Inflammatory macrophage treated with lipopolysaccharide for 4 hours (primary cell): ENCODE measurements around the gene EIF4G1.
"Not testable (repeated sequence)": the region's sequence is repeated elsewhere in the genome, so short reads cannot be mapped to it uniquely, and the experiment has no call there.

Source experiments
- DNase-seq: peaks from one replicate; pipeline ENCODE4 v3.0.0-alpha.2; 2020

Gene EIF4G1

DNA sequence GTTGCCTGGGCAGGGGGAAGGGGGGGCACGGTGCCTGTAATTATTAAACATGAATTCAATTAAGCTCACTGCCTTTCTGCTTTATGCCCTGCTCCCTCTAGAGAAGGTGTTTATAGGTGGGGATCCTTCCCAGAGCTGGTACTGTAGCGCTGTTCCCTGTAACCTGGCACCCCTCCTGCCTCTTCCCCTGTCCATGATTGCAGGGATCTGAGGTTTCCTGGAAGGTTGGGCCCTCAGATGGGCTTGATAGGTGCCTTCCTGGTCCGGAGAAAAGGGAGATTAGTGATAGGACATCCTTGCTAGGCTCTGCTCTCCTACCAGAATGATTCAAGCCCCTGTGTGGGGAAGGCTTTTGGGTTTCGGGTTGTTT lies 20.9 kb downstream of the EIF4G1 start:
- no peak for DNase-seq

DNA sequence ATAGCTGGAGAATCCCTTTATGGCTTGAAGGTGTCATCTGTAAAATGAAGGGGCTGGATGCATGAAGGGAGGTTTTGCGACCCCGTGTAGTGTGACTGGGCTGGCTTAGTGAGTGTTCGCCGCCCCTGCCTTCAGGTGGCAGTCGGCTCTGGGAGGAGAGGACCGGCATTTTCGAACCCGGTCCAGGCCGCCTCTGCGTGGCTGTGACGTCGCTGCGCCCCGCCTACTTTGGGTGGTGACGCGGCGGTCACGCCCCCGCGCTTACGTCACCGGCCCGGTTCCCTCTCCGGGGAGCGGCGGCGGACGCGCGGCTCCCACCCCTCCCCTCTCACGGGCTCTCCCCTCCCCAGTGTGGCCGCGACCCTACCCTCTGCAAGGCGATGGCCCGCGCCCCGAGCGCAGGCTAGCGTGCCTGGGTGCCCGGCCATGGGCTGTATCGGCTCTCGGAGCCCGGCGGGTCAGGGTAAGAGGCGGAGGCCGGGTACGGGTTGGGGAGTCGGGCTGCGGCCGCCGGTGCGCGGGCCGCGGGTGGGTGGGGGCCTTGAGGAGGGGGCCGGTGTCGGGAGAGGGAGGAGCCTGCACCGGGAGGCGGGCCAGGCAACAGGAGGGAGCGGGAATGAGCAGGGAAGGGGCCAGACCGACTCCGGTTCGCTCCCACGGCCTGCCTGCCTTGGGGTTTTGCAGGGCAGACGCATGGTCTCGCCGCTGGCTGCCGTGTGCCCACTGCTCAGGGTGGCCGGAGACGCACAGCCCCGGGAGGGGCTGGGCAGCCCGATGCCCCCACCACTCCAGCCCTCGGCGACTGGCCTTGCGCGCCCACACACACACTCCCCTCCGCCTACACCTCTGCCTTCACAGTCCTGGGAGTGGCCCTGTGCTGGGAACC lies 21.5 kb downstream of the EIF4G1 start:
- peak; percentile 78 for DNase-seq

DNA sequence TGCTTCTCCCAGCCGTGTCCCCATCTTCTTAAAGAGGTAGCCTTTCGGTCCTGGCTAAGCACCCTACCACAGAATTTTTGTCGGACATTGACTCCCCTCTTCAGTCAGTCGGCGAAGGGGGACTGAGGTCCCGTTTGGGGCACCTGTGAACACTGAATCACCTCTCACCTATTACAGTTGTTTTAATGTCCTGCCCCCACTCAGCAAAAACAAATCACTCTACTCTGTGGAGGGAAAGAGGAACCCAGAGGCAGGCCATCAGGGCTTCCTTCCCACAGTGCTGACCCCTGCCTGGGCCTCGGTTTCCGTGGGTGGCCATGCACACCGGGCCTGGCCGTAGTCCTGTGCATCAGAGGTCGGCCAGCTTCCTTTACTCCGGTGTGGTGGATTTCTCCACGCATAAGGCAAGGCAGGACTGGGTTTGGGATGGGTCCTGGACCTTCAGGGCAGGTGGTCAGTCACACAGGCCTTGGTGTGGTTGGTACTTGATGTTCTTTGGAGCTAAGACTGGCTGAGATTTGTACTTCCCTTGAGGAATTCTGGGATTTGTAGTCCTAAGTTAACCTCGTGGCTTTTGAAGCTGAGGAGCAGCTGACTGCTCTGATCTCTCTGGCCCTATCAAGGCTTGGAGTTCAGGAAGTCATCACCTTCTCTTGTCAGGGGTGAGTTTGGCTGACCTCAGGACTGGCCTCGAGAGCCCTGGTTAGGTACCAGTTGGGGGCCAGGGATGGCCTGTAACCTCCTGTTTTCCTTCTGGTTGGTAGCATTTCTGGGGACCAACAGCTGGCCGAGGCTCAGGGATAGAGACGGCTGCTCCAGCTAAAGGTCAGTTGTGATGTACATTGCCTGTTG lies 22.4 kb downstream of the EIF4G1 start:
- peak; percentile 63 for DNase-seq

DNA sequence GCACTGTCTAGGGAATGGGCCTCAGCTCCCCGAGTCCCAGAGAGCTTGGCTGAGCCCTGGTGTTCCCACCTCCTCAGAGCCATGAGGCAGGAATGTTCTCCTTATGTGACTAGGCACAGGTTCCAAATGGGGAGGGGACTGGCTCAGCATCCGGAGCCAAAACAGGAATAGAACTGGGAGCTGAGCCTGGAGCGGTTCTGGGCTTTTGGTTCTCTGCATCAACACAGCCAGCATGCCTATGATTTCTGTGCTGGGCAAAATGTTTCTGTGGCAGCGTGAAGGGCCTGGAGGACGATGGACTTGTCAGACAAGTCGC lies 23.0 kb downstream of the EIF4G1 start, which contains the start of gene FAM131A:
Gene FAM131A, plus strand, starts transcription at position 202 of the 316 bp plus-strand sequence. Its CDS starts 31 bp downstream, at position 233.
- no peak for DNase-seq

DNA sequence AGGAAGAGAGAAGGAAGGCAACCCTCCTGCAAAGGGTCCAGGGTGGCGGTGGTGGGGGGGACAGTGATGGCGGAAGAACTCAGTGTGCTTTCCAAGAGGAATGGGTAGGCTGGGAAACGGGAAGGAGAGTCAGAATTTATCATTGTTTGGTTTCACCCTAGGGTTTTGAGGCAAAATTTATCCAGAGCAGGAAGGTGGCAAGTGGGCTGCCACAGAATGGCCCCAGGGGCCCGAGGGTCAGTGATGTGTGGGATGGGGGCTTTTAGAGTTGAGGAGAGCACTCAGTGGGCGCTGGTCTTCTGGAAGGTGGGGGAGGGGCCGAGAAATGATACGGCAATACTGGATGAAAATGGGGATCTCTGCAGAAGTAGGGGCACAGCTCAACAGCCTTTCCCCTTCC lies 23.6 kb downstream of the EIF4G1 start:
- DNase-seq = no peak

DNA sequence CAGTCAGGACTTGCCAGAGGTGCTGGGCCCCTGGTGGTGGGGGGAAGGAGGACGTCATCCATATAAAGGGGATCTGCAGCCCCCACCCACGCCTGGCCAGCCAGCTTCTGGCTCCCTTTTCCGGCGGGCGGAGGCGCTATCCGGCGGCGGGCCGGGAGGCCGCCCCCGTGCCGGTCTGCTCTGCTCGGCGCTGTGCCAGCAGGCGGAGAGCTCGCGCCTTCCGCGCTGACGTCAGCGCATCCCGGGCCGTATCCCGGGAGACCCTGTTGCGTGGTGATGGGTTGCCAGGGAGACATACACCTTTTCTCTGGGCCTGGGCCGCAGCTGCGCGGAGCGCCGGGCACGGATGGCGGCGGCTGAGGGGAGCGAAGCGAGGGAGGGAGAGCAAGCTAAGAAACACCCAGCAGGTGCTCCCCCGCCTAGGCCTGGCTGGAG lies 24.1 kb downstream of the EIF4G1 start:
- DNase-seq = peak; percentile 19

DNA sequence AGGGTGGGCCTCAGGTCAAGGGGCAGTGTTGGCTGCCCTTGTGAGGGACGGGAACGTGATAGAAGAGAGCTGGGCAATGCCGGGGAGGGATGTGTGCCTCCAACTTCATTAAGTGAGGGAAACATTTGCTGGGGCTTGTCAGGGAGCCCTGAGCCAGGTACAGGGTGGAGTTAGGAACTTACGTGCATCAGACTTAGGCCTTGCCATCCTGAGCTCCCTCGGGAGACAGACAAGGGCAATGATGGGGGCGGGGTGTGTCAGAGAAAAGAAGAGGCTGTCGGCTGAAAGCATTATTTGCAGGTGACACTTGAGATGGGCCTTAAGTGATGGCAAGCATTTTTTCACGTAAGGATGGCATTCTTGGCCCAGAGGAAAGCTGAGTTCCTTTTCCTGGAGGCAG lies 24.6 kb downstream of the EIF4G1 start:
- no peak for DNase-seq

DNA sequence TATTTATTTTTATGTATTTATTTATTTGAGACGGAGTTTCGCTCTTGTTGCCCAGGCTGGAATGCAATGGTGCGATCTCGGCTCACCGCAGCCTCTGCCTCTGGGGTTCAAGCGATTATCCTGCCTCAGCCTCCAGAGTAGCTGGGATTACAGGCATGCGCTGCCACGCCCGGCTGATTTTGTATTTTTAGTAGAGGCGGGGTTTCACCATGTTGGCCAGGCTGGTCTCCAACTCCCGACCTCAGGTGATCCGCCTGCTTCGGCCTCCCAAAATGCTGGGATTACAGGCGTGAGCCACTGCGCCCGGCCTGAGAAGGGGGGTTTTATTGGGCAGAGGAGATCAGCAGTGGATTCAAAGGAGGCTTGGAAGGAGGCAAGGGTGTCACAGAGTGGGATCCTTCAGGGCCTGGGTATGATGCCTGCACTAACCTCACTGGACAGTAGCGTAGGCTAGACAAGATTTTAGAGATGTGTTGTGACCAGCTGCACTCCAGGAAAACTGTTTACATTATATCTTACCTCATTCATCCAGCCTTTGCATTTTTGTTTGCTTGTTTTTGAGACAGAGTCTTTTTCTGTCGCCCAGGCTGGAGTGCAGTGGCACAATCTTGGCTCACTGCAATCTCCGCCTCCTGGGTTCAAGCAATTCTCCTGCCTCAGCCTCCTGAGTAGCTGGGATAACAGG lies 25.2 kb downstream of the EIF4G1 start:
- not testable (repeated sequence) for DNase-seq

DNA sequence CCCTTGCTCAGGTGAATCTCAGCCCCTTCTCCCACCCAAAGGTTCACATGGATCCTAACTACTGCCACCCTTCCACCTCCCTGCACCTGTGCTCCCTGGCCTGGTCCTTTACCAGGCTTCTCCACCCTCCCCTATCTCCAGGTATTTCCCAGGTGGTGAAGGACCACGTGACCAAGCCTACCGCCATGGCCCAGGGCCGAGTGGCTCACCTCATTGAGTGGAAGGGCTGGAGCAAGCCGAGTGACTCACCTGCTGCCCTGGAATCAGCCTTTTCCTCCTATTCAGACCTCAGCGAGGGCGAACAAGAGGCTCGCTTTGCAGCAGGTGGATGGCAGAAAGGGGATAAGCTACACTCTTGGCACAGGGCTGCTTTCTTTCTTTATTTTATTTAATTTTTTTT lies 27.5 kb downstream of the EIF4G1 start:
- DNase-seq = no peak

DNA sequence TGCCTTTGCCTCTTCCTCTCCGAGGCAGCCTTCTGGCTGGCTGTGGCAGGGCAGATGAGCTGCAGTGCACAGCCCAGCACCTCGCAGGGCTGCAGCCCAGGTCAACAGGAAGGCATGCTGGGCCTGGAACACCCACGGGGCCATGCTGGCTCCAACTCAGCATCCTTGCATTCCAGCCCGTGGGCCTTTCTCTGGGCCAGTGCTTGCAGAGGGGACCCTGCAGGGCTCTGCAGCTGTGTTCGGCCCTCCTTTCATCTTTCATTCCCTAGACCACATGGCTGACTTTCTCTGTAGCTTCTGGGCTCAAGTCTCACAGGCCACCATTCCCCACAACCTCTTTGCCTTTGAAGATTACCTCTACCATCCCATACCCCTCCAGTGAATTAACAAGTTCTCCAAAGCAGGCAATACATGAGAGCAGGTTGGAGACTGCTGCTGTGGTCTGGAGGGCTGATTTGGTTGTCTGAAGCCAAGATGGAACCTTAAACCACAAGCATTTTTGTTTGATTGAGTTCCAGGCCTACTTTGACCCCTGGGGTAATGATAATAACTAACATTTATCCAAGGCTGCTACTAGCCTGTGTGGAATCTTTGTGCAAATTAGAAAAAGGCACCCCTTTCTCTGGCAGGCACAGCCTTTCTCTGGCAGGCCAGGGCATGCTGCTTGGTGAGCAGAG lies 28.9 kb downstream of the EIF4G1 start:
- DNase-seq = no peak

DNA sequence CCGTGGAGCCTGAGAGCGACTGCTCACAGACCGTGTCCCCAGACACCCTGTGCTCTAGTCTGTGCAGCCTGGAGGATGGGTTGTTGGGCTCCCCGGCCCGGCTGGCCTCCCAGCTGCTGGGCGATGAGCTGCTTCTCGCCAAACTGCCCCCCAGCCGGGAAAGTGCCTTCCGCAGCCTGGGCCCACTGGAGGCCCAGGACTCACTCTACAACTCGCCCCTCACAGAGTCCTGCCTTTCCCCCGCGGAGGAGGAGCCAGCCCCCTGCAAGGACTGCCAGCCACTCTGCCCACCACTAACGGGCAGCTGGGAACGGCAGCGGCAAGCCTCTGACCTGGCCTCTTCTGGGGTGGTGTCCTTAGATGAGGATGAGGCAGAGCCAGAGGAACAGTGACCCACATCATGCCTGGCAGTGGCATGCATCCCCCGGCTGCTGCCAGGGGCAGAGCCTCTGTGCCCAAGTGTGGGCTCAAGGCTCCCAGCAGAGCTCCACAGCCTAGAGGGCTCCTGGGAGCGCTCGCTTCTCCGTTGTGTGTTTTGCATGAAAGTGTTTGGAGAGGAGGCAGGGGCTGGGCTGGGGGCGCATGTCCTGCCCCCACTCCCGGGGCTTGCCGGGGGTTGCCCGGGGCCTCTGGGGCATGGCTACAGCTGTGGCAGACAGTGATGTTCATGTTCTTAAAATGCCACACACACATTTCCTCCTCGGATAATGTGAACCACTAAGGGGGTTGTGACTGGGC lies 30.3 kb downstream of the EIF4G1 start:
- no peak for DNase-seq

DNA sequence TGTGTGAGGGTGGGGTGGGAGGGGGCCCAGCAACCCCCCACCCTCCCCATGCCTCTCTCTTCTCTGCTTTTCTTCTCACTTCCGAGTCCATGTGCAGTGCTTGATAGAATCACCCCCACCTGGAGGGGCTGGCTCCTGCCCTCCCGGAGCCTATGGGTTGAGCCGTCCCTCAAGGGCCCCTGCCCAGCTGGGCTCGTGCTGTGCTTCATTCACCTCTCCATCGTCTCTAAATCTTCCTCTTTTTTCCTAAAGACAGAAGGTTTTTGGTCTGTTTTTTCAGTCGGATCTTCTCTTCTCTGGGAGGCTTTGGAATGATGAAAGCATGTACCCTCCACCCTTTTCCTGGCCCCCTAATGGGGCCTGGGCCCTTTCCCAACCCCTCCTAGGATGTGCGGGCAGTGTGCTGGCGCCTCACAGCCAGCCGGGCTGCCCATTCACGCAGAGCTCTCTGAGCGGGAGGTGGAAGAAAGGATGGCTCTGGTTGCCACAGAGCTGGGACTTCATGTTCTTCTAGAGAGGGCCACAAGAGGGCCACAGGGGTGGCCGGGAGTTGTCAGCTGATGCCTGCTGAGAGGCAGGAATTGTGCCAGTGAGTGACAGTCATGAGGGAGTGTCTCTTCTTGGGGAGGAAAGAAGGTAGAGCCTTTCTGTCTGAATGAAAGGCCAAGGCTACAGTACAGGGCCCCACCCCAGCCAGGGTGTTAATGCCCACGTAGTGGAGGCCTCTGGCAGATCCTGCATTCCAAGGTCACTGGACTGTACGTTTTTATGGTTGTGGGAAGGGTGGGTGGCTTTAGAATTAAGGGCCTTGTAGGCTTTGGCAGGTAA lies 31.1 kb downstream of the EIF4G1 start:
- peak; percentile 82 for DNase-seq

DNA sequence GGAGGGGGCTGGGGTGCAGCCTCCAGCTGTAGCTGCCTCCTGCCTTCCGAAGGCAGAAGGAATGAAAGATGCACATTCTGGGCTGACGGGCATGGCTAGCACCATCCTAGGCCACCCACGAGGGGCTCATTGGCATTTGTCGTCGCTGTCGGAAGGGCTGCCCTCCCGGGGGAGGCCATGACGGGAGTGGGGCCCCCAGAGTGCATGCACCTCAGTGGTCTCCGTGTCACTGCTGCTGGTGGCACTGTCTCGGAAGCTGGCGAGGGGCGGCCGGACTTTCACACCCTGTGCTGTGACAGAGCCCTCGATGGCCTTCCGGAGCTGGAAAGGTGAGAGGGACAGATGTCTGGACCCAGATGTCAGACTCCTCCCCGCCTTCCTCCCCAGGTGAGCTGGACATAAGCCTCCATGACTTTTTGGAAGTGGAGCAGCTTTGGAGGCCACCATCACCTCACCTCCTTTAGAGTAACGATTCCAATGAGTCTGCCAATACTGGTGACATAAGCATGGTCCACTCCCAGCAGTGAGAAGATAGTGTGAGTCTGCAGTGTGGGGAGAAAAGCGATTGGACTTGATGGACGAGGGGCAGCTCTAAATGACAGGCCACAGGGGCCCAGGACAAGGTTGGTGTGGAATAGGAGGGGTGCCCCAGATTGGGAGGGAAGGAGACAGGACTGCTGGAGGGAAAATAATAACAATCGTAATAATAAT lies 32.2 kb downstream of the EIF4G1 start:
- no peak for DNase-seq

DNA sequence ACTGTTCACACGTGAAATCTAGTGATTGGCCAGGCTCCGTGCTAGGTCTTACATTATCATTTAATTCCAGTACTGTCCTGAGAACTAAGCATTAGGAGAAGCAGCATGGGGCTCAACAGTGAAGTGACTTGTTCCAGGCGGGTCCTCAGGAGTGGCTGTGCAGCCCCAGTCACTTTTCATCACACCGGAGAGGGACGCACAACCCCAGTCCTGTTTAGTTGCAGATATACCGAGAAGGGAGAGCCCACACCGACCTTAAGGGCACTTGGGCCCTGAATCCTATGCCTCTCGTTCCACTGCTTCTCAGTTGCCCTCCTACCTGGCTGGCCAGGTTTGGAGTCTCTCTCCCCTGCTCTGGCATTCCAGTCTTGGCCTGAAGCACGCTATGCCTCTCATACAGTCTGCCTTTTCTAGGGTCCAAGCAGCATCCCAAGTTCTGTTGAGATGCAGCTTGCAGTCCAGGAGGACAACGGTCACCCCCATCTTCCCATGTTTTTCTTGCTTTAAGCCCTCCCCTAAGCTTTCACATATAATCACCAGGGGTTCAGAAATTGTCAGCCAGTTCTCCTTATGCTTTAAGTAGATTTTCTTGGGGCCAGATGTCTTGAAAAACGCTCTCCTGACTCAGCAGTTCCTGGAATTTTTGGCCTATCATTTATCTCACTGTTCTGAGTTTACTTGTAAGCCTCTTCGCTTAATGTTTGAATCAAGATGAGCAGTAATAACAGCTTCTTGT lies 33.1 kb downstream of the EIF4G1 start:
- no peak for DNase-seq

DNA sequence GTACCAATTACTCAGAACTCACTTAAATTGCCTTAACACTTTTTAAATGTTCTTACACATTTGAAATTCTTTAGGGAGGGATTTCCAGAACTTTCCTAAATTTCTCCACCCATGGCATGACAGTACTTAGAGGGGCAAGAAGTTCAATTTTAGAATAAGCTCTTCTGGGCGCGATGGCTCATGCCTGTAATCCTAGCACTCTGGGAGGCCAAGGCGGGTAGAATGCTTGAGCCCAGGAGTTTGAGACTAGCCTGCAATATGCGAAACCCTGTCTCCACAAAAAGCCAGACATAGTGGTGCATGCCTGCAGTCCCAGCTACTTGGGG lies 33.6 kb downstream of the EIF4G1 start:
- no peak for DNase-seq

DNA sequence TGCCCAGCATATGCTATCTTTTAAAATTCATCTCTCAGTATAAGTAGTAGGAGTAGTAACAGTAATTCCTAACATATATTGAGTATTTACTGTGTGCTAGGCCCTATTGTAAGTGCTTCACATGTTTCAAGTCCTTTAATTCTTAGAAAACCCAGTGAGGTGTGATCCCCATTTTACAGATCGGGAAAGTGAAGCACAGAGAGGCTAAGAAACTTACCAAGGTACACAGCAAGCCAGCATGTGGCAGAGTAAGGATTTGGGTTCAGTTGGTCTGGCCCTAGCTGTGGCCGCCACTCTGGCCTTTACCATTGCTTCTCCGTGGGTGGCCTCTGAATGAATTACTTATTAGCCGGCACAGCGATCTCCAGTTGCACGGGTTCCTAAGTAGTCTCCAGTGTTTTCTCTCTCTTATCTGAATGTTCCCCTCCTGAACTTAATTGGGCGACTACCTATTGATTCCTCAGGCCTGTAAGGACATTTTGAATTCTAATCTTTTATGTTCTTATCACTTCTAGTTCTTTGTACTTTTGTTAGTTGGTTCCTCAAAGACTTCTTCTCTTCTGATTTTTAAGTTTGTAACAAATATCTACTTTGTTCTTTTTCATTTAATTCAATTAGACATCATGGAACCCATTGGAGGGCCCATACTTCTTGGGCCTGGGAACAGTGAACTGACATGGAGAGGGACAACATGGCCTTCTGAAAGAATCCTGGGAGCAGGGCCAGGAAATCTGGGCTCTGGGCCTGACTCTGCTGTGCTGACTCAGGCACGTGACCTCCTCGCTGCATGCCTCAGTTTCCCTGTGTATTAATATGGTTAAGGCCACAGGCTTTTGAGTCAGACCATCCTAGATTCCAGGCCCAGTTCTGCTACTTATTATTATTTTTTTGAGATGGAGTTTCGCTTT lies 35.4 kb downstream of the EIF4G1 start:
- no peak for DNase-seq

DNA sequence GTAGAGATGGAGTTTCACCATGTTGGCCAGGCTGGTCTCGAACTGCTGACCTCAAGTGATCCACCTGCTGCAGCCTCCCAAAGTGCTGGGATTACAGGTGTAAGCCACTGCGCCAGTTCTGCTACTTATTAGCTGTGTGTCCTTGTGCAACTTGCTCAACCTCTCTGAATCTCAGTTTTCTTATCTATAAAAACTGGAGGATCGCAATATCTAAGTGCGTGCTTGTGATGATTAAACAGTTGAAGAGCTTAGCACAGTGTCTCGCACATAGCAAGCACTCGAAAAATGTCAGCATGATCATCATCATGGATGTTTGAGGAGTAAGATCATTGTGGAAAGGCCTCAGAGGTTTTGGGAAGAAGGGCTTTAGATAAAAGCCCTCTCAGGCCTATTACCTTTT lies 36.2 kb downstream of the EIF4G1 start:
- no peak for DNase-seq

DNA sequence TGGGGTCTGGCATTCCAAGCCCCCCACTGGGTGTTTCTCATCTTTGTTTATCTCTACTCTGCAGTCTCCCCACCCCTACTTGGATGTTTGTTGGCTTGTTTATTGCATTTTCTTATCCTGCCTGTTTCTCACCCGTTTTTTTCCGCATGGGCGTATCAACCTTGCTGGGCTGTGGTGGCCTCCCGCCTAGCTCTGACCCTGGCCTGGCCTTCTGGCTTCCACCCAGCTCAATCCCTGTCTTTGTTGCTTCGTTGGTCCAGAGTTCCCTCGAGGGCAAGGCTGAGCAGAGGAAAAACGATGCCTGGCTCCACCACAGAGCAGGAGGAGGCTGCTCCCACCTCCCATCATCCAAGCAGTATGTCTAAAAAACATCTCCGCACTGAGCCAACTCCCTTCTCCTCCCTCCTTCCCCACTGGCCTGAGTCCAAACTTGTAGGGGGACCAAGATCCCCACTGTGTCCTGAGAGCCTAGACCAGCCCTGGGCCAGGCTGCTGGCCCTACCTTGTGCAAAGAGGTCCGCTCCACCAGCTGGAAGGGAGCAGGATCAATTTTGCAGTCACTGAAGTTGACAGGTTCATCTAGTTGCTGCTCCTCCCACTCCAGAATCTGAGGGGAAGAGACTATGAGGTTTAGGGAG lies 37.2 kb downstream of the EIF4G1 start:
- no peak for DNase-seq
